ENCODE measurements around the gene ARHGAP28. TPM values are rescaled to one million over a fixed set of nuclear protein-coding genes. Genes with fewer than 3 reads are reported as not detected.

The ARHGAP28 gene
- polyA plus RNA-seq, 1 experiment = 5.3 TPM

GRCh38 chr18:6784046-6784445 lies 54.5 kb downstream of the ARHGAP28 start:
- TF ChIP-seq, protein P1, sequence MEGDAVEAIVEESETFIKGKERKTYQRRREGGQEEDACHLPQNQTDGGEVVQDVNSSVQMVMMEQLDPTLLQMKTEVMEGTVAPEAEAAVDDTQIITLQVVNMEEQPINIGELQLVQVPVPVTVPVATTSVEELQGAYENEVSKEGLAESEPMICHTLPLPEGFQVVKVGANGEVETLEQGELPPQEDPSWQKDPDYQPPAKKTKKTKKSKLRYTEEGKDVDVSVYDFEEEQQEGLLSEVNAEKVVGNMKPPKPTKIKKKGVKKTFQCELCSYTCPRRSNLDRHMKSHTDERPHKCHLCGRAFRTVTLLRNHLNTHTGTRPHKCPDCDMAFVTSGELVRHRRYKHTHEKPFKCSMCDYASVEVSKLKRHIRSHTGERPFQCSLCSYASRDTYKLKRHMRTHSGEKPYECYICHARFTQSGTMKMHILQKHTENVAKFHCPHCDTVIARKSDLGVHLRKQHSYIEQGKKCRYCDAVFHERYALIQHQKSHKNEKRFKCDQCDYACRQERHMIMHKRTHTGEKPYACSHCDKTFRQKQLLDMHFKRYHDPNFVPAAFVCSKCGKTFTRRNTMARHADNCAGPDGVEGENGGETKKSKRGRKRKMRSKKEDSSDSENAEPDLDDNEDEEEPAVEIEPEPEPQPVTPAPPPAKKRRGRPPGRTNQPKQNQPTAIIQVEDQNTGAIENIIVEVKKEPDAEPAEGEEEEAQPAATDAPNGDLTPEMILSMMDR (IDR thresholded peaks at IDR 0.05; ENCODE audit: insufficient read depth, low read depth, low read length) = no peak
- ChIA-PET POLR2A (no interaction called here), CTCF (interaction anchor here (0.7 to 1.5 kb wide), 3 partner anchors 11 to 29 kb away, joined by 3 to 4 read pairs (median 4); no protein-coding TSS in a partner anchor)
- DNase-seq (ENCODE audit: low read depth) = no peak
- Histone ChIP-seq H3K4me3 (ENCODE audit: low read depth, low read length) (no peak overlapping the region), H3K36me3 (ENCODE audit: control insufficient read depth, insufficient read depth, low read length) (no peaks in the 10 kb centered on the region; the same call in 1 of the 2 replicates), H3K27me3 (ENCODE audit: control insufficient read depth, insufficient read depth, low read length) (no peaks in the 10 kb centered on the region)

- H3K4me3 ChIP-seq (ENCODE audit: low read depth, low read length) = no peak overlapping the region
- H3K27me3 ChIP-seq (ENCODE audit: control insufficient read depth, insufficient read depth, low read length) = no peaks in the 10 kb centered on the region
- ChIA-PET POLR2A (interaction anchor here (0.5 kb wide), 1 partner anchor 12 kb away, joined by 4 read pairs; no protein-coding TSS in a partner anchor), CTCF (interaction anchor here (0.6 to 1.2 kb wide), 2 partner anchors 10 to 78 kb away, joined by 4 read pairs; no protein-coding TSS in a partner anchor)
- TF ChIP-seq, protein P1 (IDR thresholded peaks at IDR 0.05; ENCODE audit: insufficient read depth, low read depth, low read length) = no peak
- peak; percentile 36 for DNase-seq (ENCODE audit: low read depth)
- no peaks in the 10 kb centered on the region for H3K36me3 ChIP-seq (ENCODE audit: control insufficient read depth, insufficient read depth, low read length)
Measured at GRCh38 chr18:6785001-6785400, 55.5 kb downstream of the ARHGAP28 start.

GRCh38 chr18:6785411-6785810 lies 55.9 kb downstream of the ARHGAP28 start:
- no peak overlapping the region for H3K4me3 ChIP-seq (ENCODE audit: low read depth, low read length)
- TF ChIP-seq, protein P1 (IDR thresholded peaks at IDR 0.05; ENCODE audit: insufficient read depth, low read depth, low read length) = no peak
- no peaks in the 10 kb centered on the region for H3K27me3 ChIP-seq (ENCODE audit: control insufficient read depth, insufficient read depth, low read length)
- ChIA-PET CTCF (interaction anchor here (1.2 kb wide), 1 partner anchor 10 kb away, joined by 4 read pairs; no protein-coding TSS in a partner anchor), POLR2A (no interaction called here)
- H3K36me3 ChIP-seq (ENCODE audit: control insufficient read depth, insufficient read depth, low read length) = no peaks in the 10 kb centered on the region
- no peak for DNase-seq (ENCODE audit: low read depth)

GRCh38 chr18:6792391-6792790 lies 62.9 kb downstream of the ARHGAP28 start:
- ChIA-PET POLR2A (no interaction called here), CTCF (no interaction called here)
- Histone ChIP-seq H3K36me3 (ENCODE audit: control insufficient read depth, insufficient read depth, low read length) (no peaks in the 10 kb centered on the region), H3K4me3 (ENCODE audit: low read depth, low read length) (no peak overlapping the region), H3K27me3 (ENCODE audit: control insufficient read depth, insufficient read depth, low read length) (no peaks in the 10 kb centered on the region)
- TF ChIP-seq, protein P1 (IDR thresholded peaks at IDR 0.05; ENCODE audit: insufficient read depth, low read depth, low read length) = no peak
- DNase-seq (ENCODE audit: low read depth) = no peak

GRCh38 chr18:6793455-6793854 lies 63.9 kb downstream of the ARHGAP28 start:
- TF ChIP-seq, protein P1 (IDR thresholded peaks at IDR 0.05; ENCODE audit: insufficient read depth, low read depth, low read length) = no peak
- no peaks in the 10 kb centered on the region for H3K27me3 ChIP-seq (ENCODE audit: control insufficient read depth, insufficient read depth, low read length)
- no peak overlapping the region for H3K4me3 ChIP-seq (ENCODE audit: low read depth, low read length)
- ChIA-PET CTCF (no interaction called here), POLR2A (no interaction called here)
- no peak for DNase-seq (ENCODE audit: low read depth)
- H3K36me3 ChIP-seq (ENCODE audit: control insufficient read depth, insufficient read depth, low read length) = no peaks in the 10 kb centered on the region

All from BJ (cell line).